Measurements from ENCODE around the gene ATP6AP1. TPM values are rescaled to one million over a fixed set of nuclear protein-coding genes. Genes with fewer than 3 reads are reported as not detected.

The ATP6AP1 gene
- total RNA-seq, 2 experiments from 2014 or later: 52.3 to 53.2 TPM

DNA sequence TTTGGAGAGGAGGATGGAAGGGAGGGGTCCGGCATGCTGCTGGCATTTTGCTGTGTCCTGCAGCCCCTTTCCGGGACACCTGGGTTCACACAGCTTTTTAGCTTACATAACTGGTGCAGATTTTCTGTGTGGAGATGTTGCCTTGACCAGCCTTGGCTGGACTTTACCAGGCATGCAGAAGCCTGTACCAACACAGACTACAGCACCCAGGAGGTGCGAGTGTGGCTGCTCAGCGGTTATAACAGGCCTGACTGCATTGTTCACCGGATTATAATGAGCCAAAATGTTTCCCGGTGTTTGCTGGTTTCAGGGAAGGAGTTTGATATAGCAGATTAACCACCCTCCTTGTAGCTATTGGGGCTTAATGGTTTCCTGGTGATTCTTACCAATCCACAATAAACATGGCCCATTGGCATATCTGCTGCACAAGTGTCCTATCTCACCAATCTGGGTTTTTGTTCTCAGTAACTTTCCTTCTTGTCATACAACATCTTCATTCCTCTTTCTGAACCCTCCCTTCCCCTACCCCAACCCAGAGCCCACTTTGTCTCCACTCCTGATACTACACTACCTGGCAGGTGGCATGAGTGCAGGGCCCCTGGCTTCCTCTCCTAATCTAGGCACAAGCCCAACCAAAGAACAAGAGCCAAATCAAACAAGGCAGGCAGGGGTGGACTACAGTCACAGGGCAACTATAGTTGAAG, 26.4 kb upstream of the ATP6AP1 start:
- ChIA-PET POLR2A (interaction anchor here (7.2 kb wide), 1 partner anchor 9 kb away, joined by 103 read pairs; the partner anchor contains the start of genes DNASE1L1 and TAFAZZIN), CTCF (no interaction called here)
- Mint-ChIP-seq H3K9me3 (no peaks in the 10 kb centered on the region), H3K36me3 (ENCODE audit: low read depth) (peaks cover 39% of the 10 kb centered on the region), H3K27ac (peak overlapping the region; percentile 3), H3K4me1 (peaks cover 14% of the 10 kb centered on the region), H3K27me3 (no peaks in the 10 kb centered on the region), H3K4me3 (no peak overlapping the region)
- DNase-seq: no peak

DNA sequence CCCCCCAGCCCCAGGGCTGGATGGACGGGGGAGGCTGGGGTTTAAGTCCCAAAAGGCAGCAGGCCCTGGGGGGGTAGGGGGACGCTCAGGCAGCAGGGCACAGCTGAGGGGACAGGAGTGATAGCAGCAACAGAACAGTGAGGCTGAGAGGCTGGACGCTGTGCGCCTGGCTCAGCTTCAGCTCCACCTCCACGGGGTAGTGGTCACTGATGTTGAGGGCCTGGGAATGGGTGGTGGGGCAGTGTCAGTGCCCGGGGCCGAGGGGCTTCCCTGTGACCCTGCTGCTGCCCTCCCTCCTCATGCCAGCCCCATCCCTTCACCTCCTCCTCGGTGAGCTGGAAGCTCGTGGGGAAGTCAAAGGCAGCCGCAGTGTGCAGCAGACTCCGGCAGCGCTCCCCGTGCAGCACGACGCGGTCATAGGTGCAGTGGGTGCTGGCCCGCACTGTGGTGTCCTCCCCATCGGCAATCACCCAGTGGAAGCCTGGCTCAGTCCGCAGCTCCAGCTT, 25.8 kb upstream of the ATP6AP1 start:
- Mint-ChIP-seq H3K27me3 (no peaks in the 10 kb centered on the region), H3K27ac (no peak overlapping the region), H3K36me3 (ENCODE audit: low read depth) (peaks cover 39% of the 10 kb centered on the region)

DNA sequence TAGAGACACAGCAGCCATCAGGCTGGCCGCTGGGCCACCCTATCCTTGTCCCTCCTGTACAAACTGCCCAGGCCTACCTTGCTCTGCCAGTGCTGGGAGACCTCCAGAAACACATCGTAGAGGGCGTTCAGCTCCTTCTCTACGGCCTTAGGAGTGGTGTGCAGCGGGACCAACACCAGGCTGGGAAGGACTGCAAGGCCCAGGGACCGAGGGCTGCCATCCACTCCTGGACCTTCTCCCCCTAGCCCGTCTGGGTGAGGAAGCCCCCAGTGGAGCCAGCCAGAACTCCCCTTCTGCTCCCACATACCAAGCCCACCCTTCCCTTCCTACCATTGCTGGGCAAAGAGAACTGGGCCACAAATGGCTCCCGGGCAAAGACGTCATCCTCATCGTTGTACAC, 25.3 kb upstream of the ATP6AP1 start:
- H3K27me3 Mint-ChIP-seq: no peaks in the 10 kb centered on the region
- DNase-seq: no peak
- CTCF ChIA-PET: no interaction called here
- H3K4me1 Mint-ChIP-seq: peaks cover 12% of the 10 kb centered on the region
- no peak overlapping the region for H3K27ac Mint-ChIP-seq
- no peak overlapping the region for H3K4me3 Mint-ChIP-seq
- H3K9me3 Mint-ChIP-seq: no peaks in the 10 kb centered on the region
- POLR2A ChIA-PET: interaction anchor here (7.2 kb wide), 1 partner anchor 8 kb away, joined by 103 read pairs; the partner anchor contains the start of genes DNASE1L1 and TAFAZZIN
- H3K36me3 Mint-ChIP-seq (ENCODE audit: low read depth): peaks cover 36% of the 10 kb centered on the region

More for the DNA sequence above, 25.8 kb upstream of the ATP6AP1 start:
- DNase-seq: no peak
- H3K4me3 Mint-ChIP-seq: no peak overlapping the region
- peaks cover 13% of the 10 kb centered on the region for H3K4me1 Mint-ChIP-seq
- CTCF ChIA-PET: no interaction called here
- H3K9me3 Mint-ChIP-seq: no peaks in the 10 kb centered on the region
- POLR2A ChIA-PET: interaction anchor here (7.2 kb wide), 1 partner anchor 8 kb away, joined by 103 read pairs; the partner anchor contains the start of genes DNASE1L1 and TAFAZZIN

DNA sequence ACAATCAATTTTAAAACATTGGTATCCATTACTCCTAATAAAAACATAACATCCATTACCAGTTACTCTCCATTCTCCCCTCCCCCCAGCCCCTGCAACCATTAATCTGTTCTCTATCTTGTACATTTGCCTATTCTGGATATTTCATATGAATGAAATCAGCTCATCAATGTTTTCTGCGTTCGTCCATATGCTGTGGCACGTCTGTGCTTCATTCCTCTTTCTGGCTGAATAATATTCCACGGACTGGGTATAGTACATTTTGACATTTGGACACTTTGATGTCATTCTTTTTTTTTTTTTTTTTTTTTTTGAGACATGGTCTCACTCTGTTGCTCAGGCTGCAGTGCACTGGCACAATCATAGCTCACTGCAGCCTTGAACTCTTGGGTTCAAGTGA, 24.6 kb upstream of the ATP6AP1 start:
- H3K4me1 Mint-ChIP-seq: peaks cover 16% of the 10 kb centered on the region

DNA sequence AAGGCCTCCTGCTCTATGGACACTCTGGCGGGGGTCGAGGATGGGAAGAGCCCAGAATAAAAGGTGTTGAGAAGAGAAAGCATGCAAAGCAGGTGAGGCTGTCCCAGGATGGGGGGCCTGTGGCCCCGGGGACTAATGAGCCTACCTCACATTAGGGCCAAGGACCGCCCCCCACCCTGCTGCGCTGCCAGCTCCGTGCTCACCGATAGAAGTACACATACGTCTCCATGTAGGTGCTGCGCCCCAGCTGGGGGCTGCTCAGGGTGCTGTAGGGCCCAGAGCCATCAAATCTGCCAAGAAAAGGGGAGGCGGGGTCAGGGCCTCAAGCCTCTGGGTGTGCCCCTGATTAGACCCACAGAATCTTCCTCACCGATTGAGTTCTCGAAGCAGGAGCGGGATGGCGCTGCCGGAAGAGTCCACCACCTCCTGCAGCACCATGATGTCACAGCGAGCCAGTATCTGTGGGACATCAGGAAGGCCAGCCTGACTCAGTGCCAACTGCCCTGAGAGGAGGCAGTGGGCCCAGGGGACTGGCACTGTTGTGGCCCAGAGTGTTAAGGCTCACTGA, 23.8 kb upstream of the ATP6AP1 start:
- no peak for DNase-seq
- Mint-ChIP-seq H3K27ac (no peak overlapping the region), H3K27me3 (no peaks in the 10 kb centered on the region), H3K9me3 (no peaks in the 10 kb centered on the region), H3K4me1 (peaks cover 14% of the 10 kb centered on the region), H3K4me3 (no peak overlapping the region), H3K36me3 (ENCODE audit: low read depth) (peaks cover 25% of the 10 kb centered on the region)
- ChIA-PET POLR2A (no interaction called here), CTCF (no interaction called here)

More for the DNA sequence above, 24.6 kb upstream of the ATP6AP1 start:
- ChIA-PET POLR2A (no interaction called here), CTCF (no interaction called here)
- Mint-ChIP-seq H3K9me3 (no peaks in the 10 kb centered on the region), H3K27ac (no peak overlapping the region), H3K4me3 (no peak overlapping the region), H3K27me3 (no peaks in the 10 kb centered on the region), H3K36me3 (ENCODE audit: low read depth) (peaks cover 33% of the 10 kb centered on the region)
- no peak for DNase-seq

DNA sequence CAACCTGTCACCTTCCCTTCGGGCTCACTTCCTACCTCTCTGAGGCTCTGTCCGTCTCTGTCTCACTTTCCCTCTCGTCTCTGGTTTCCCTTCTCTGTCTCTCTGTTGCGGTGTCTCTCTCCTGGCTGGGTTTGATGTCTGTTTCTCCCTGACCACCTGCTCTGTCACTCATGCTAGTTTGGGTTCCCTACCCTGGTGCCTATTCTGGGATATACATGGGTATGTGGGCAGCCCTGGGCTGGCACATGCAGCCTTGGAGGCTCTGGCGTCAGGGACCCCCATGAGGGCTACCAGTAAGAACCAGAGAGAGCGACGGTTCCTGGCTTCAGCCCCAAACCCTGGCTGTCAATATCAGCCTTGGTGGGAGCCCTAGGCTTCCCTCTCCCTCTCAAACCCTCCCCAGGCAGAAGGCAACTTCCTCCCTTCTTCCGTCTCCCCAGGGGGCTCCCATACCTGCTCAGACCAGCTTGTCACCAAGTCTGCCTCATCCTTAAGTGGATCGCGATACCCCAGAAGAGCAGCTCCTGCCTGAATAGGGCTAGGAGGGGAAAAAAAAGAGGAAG, 19.7 kb upstream of the ATP6AP1 start:
- Mint-ChIP-seq H3K4me3 (peak overlapping the region; percentile 61), H3K4me1 (peaks cover 18% of the 10 kb centered on the region), H3K9me3 (no peaks in the 10 kb centered on the region), H3K27ac (no peak overlapping the region), H3K36me3 (ENCODE audit: low read depth) (peaks cover 15% of the 10 kb centered on the region), H3K27me3 (no peaks in the 10 kb centered on the region)
- ChIA-PET CTCF (no interaction called here), POLR2A (interaction anchor here (4.6 kb wide), 1 partner anchor 9 kb away, joined by 103 read pairs; the partner anchor contains the start of gene RPL10)
- DNase-seq: no peak

DNA sequence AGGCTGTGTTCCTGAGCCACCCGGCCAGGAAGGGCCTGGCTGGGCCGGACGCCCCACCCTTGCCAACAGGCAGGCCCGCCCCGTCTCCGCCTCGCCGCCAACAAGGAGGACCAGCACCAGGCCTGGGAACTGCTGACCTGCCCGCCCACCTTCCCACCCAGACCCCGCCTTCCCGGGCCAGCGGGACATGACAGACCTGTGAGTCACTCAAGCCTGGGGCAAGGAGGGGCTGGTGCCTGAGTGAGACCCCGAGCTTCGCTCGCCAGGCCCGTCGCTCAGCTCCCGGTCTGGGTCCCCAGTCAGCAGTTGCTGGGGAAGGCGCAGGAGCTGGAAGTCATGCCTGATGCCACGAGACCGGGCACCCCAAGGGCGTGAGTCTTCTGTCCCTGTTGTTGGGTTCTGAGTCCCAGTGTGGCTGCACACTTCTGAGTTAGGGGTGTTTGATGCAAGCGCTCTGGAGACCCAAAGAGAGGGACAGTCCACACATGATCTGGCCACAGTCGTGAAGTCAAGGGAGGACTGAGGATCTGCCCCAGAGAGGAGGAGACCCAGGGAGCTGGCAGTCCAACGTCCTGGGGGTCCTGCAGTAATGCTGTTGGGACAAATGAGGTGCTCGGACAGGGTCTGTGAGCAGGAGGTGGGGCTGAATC, 19.1 kb upstream of the ATP6AP1 start, which contains the start of gene DNASE1L1:
TSS of gene DNASE1L1 (minus strand) at position 33 of the 650 bp plus-strand sequence. CDS start 3,686 bp downstream, outside the sequence.
- no peak for DNase-seq
- CTCF ChIA-PET: interaction anchor here (1.6 kb wide), 1 partner anchor 11 kb away, joined by 5 read pairs; the partner anchor contains the start of gene RPL10
- no peaks in the 10 kb centered on the region for H3K9me3 Mint-ChIP-seq

DNA sequence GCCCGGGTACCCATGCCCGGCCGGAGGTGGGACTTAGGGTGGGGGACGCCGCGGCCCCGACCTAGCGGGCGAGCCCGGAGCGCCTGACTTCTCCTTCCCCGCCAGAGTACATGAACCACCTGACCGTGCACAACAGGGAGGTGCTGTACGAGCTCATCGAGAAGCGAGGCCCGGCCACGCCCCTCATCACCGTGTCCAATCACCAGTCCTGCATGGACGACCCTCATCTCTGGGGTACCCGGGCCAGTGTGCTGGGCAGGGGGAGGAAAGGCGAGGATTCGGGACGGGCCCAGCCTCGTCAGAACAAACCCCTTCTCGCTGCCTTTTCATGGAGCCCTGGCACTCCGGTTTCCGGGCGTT, 16.5 kb upstream of the ATP6AP1 start:
- Mint-ChIP-seq H3K9me3 (no peaks in the 10 kb centered on the region), H3K36me3 (ENCODE audit: low read depth) (peaks cover 21% of the 10 kb centered on the region), H3K27ac (peak overlapping the region; percentile 92), H3K4me1 (peaks cover 18% of the 10 kb centered on the region), H3K27me3 (no peaks in the 10 kb centered on the region), H3K4me3 (peak overlapping the region; percentile 81)
- CTCF ChIA-PET: interaction anchor here (1.0 to 1.6 kb wide), 4 partner anchors 13 to 485 kb away, joined by 3 to 5 read pairs (median 4); partner anchors contain the start of genes ARHGAP4 and RPL10
- POLR2A ChIA-PET: interaction anchor here (0.7 to 4.8 kb wide), 14 partner anchors 9 to 485 kb away, joined by 3 to 103 read pairs (median 4); partner anchors contain the start of genes ARHGAP4, ATP6AP1, FAM50A and IKBKG
- DNase-seq: peak; percentile 63

More for the DNA sequence above, 19.1 kb upstream of the ATP6AP1 start, which contains the start of gene DNASE1L1:
- POLR2A ChIA-PET: interaction anchor here (1.0 to 4.8 kb wide), 4 partner anchors 10 to 107 kb away, joined by 4 to 103 read pairs (median 22); partner anchors contain the start of genes ATP6AP1, FAM3A, RPL10 and SLC10A3
- Mint-ChIP-seq H3K27ac (peak within 1 kb of the TSS; percentile 67), H3K4me3 (peak within 1 kb of the TSS; percentile 61), H3K36me3 (ENCODE audit: low read depth) (peaks cover 18% of the 10 kb centered on the region), H3K4me1 (peaks cover 18% of the 10 kb centered on the region), H3K27me3 (no peaks in the 10 kb centered on the region)

DNA sequence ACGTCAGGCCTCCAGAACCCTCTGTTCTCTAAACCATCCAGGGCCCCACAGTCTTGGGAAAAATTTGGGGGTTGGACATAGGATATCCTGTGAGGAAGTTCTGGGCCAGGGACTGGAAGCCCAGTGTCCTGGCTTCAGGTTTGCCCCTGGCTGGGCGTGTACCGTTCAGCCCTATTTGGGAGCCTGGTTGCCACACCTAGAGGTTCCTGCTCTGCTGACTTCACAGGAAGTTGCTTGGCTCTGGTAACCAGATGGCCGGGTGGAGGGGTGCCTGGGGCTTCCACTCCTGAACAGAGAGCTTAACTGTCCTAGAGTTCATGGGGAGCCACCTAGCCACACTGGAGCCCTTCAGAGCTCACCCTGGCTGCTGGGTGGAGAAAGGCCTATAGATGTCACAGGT, 16.0 kb upstream of the ATP6AP1 start:
- POLR2A ChIA-PET: interaction anchor here (0.7 to 4.8 kb wide), 14 partner anchors 8 to 486 kb away, joined by 3 to 103 read pairs (median 4); partner anchors contain the start of genes ARHGAP4, ATP6AP1, FAM50A and IKBKG
- no peaks in the 10 kb centered on the region for H3K27me3 Mint-ChIP-seq
- H3K36me3 Mint-ChIP-seq (ENCODE audit: low read depth): peaks cover 21% of the 10 kb centered on the region
- peak overlapping the region; percentile 92 for H3K27ac Mint-ChIP-seq
- H3K4me3 Mint-ChIP-seq: peak overlapping the region; percentile 81
- H3K4me1 Mint-ChIP-seq: peaks cover 18% of the 10 kb centered on the region
- CTCF ChIA-PET: interaction anchor here (1.0 to 1.6 kb wide), 4 partner anchors 14 to 486 kb away, joined by 3 to 5 read pairs (median 4); partner anchors contain the start of genes ARHGAP4 and RPL10
- no peaks in the 10 kb centered on the region for H3K9me3 Mint-ChIP-seq
- DNase-seq: peak; percentile 62

DNA sequence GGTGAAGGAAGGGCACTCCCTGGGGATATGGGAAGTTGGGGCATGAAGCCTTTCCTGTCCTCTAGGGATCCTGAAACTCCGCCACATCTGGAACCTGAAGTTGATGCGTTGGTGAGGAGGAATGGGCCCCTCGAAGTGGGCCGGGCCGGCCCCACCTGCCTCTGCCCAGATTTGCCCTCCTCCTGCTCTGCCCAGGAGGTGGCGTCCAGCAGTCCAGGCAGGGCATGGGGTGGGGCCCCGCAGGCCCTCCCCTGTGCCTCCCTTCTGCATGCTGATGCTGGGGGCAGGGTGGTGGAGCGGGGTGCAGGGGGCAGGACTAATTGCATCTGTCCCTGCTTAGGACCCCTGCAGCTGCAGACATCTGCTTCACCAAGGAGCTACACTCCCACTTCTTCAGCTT, 15.3 kb upstream of the ATP6AP1 start:
- no peak overlapping the region for H3K4me3 Mint-ChIP-seq
- H3K27ac Mint-ChIP-seq: peak overlapping the region; percentile 92
- H3K27me3 Mint-ChIP-seq: no peaks in the 10 kb centered on the region

DNA sequence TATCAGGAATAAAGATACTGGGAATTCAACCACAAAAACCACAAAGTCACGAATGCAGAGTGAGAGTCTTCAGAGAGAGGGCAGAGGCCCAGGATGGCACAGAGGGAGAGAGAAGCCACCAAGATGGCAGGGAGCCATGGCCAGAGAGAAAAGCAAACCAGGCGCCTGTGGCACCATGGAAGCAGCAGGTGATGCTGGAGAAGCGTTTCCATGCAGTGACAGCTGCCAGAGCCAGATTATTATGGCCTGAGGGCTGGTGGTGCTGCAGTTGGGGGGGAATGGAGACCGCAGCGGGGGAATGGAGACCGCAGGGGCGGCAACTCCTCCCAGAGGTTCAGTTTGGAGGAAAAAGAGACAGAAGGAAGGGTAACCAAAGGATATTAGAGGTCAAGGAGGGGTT, 11.3 kb upstream of the ATP6AP1 start:
- H3K9me3 Mint-ChIP-seq: no peaks in the 10 kb centered on the region
- DNase-seq: no peak
- CTCF ChIA-PET: no interaction called here
- peaks cover 9% of the 10 kb centered on the region for H3K4me1 Mint-ChIP-seq
- H3K27me3 Mint-ChIP-seq: no peaks in the 10 kb centered on the region
- H3K27ac Mint-ChIP-seq: no peak overlapping the region
- POLR2A ChIA-PET: no interaction called here
- H3K36me3 Mint-ChIP-seq (ENCODE audit: low read depth): peaks cover 23% of the 10 kb centered on the region
- H3K4me3 Mint-ChIP-seq: no peak overlapping the region

More for the DNA sequence above, 15.3 kb upstream of the ATP6AP1 start:
- Mint-ChIP-seq H3K4me1 (peaks cover 18% of the 10 kb centered on the region), H3K9me3 (no peaks in the 10 kb centered on the region), H3K36me3 (ENCODE audit: low read depth) (peaks cover 21% of the 10 kb centered on the region)
- CTCF ChIA-PET: interaction anchor here (1.6 kb wide), 1 partner anchor 114 kb away, joined by 4 read pairs; no protein-coding TSS in a partner anchor
- POLR2A ChIA-PET: interaction anchor here (0.7 to 4.8 kb wide), 11 partner anchors 7 to 135 kb away, joined by 3 to 103 read pairs (median 4); partner anchors contain the start of genes ATP6AP1, FAM50A, IKBKG and RPL10
- no peak for DNase-seq

DNA sequence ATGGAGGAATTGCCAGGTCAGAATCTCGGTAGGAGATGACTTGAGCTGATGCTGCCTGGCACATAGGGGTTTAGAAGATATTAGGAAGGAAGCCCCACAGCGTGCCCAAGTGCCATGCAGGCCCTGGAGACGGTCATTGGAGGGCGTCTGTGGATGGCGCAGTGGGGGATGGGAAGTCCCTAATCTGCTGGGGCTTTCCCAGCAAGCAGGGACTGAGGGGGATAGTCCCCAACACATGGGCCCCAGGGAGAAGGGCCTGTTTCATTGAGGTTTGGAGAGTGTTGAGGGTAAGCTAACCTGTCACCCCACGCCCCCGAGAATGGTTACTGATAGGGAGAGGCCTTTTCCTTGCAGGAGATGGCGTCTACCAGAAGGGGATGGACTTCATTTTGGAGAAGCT, 9.3 kb upstream of the ATP6AP1 start:
- H3K27me3 Mint-ChIP-seq: no peaks in the 10 kb centered on the region
- H3K27ac Mint-ChIP-seq: no peak overlapping the region
- no peak overlapping the region for H3K4me3 Mint-ChIP-seq
- POLR2A ChIA-PET: interaction anchor here (2.0 kb wide), 1 partner anchor 20 kb away, joined by 6 read pairs; no protein-coding TSS in a partner anchor
- peaks cover 14% of the 10 kb centered on the region for H3K36me3 Mint-ChIP-seq (ENCODE audit: low read depth)
- no peak for DNase-seq
- CTCF ChIA-PET: no interaction called here
- H3K4me1 Mint-ChIP-seq: peaks cover 4% of the 10 kb centered on the region
- no peaks in the 10 kb centered on the region for H3K9me3 Mint-ChIP-seq
